Sciatic nerve (tissue), 2 donors: ENCODE data around the gene RAD17. TPM values are rescaled to one million over a fixed set of nuclear protein-coding genes. Genes with fewer than 3 reads are reported as not detected.
"Not testable (repeated sequence)": the region's sequence is repeated elsewhere in the genome, so short reads cannot be mapped to it uniquely, and the experiment has no call there.

Experiments used
- ATAC-seq: fragments of 200-7000 bp; cut with Tn5 transposase; one replicate; pipeline ENCODE4 v1.9.1; 2020; ENCODE audit warnings: mild to moderate bottlenecking, moderate library complexity
- DNase-seq: peaks from one replicate; pipeline ENCODE4 v3.0.0-alpha.2; 2020; ENCODE audit warnings: low spot score
- intact Hi-C: fragments of 100-400 bp; cut with DNase I; formaldehyde crosslinking; loops from one replicate; pipeline ENCODE4 v1.14.2; 2022
- total RNA-seq: library from RNA; stranded (reverse); fragmentation: NEBNext Ultra II Directional; extraction: Animal tissue kit (Norgen Biotek cat#: 25700); gene quantifications from one replicate; pipeline ENCODE4 v1.2.1, GENCODE V29; 2021
- donor health status: DM: no; HTN: no; CAD: no.
- donor health status: DM: no; HTN: no; CAD: no.

Gene RAD17
- total RNA-seq, 1 donor from 2014 or later: 22.7 TPM

DNA sequence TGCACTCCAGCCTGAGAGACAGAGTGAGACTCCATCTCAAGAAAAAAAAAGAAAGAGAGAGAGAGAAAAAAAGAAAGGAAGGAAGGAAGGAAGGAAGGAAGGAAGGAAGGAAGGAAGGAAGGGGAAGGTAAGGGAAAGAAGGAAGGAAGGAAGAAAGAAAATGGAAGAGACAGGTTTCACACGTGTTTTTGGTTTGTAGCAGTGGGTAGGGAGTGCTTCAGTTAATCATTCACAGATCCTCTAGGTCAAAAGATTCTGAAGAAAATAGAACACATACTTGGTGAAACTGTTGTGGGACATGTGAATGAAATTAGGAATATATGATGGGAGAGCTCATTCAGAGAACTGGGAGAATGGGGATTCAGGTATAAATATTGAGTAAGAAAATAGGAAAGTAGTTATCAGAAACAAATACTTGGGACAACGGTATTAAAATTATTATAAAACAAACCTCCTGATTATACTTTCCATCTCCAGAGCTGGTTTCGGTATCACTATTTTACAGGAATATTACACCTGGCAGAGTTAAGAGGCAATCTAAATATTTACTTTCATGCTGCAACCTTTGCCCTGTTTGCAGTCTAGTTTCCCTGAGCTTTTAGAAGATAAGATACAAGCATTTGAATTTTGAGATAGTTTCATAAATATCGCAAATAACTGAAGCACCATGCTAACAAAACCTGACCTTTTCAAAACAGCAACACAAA, 82.5 kb downstream of the RAD17 start:
- DNase-seq (no peak), ATAC-seq (no peak)

DNA sequence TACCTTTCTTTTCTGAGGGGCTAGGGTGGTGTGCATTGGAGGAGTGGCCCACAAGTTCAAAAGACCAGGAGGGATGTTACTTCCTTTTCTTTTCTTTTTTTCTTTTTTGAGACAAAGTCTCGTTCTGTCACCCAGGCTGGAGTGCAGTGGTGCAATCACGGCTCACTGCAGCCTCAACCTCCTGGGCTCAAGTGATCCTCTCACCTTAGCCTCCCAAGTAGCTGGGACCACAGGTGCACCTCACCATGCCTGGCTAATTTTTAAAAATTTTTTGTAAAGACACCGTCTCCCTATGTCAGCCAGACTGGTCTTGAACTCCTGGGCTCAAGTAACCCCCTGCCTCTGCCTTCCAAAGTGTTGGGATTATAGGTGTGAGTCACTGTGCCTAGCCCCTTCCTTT, 83.9 kb downstream of the RAD17 start:
- ATAC-seq, DNase-seq, intact Hi-C loops: not testable (repeated sequence)

More for the DNA sequence above, 82.5 kb downstream of the RAD17 start:
- intact Hi-C loops: no loop called here

DNA sequence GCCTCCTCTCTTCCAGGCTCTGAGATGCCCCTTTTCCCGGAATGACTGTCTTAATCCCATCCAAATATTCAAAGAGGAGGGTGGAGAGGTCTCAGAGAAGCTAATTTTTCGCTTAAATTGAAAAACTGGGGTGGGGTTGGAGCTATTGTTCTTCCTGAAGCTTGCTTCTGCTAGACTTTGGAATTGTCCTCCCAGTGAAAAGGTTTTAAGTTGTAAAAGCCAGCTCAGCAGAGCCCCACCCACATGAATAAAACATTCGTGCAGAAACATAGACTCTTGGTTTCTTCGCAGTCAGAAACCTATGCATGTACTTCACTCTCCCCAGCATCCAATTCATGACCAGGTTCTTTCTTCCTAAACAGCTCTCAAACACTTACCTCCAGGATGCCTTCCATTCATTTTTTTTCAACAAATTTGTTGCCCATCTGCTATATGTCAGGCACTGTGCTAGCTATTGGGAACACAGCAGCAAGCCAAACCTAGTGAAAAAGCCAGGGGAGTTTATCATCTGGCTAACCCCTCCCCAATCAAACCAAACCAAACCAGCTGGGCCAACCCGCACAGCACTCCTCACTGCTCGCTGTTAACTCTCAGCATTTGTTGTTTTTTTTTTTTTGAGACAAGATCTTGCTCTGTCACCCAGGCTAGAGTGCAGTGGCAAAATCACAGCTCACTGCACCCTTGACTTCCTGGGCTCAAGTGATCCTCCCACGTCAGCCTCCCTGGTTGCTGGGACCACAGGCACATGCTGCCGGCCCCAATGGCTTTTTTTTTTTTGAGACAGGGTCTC, 85.0 kb downstream of the RAD17 start:
- intact Hi-C loops: no loop called here
- ATAC-seq (no peak), DNase-seq (no peak)

DNA sequence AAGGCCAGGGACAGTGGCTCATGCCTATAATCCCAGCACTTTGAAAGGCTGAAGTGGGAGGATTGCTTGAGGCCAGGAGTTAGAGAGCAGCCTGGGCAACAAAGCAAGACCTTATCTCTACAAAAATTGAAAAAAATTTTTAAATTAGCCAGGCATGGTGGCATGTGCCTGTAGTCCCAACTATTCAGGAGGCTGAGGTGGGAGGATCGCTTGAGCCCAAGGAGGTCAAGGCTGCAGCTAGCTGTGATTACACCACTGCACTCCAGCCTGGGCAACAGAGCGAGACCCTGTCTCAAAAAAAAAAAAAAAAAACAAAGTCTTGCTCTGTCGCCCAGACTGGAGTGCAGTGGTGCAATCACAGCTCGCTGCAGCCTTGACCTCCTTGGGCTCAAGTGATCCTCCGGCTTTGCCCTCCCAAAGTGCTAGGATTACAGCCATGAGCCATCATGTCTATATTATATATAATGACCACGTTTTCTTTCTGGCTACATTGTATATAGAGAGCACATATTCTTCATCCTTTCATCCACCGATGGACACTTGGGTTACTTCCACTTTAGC, 85.9 kb downstream of the RAD17 start:
- DNase-seq, intact Hi-C loops, ATAC-seq: not testable (repeated sequence)

DNA sequence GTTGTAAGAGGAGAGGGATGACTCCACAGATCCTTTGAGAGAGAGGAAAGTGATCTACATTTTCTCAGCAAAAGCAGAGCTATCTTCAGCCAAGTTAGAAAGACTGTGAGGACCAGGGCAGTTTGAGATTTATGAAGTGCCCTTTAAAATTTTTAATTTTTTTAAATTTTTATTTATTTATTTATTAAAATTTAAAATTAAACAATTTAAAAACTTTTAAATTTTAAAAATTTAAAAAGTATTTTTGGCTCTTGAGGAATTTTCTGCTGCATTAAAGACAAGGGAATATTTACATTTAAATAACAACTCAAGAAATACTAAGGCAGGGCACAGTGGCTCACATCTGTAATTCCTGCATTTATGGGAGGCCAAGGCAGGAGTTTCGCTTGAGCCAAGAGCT, 92.6 kb downstream of the RAD17 start:
- no peak for ATAC-seq
- DNase-seq: no peak
- intact Hi-C loops: no loop called here

Other genes starting within 250 kb of the RAD17 start
- gene CCNB1, start 202.7 kb upstream of the RAD17 start, total RNA-seq: 3.3 TPM
- gene CENPH, start 180.2 kb upstream of the RAD17 start, total RNA-seq: 2.5 TPM
- gene CDK7, start 134.9 kb upstream of the RAD17 start, total RNA-seq: 16.7 TPM
- gene CCDC125, start 37.0 kb upstream of the RAD17 start, total RNA-seq: 7.5 TPM
- 37.7 TPM for gene AK6, start 298 bp upstream of the RAD17 start, total RNA-seq
- 28.1 TPM for gene TAF9, start 298 bp upstream of the RAD17 start, total RNA-seq
- 3.6 TPM for gene MARVELD2, start 45.3 kb downstream of the RAD17 start, total RNA-seq
- 18.5 TPM for gene OCLN, start 123.0 kb downstream of the RAD17 start, total RNA-seq
- gene GTF2H2C, start 190.4 kb downstream of the RAD17 start, total RNA-seq: 29.9 TPM